ENCODE results near the gene DNAJC27.

DNAJC27 gene

GRCh38 chr2:24906466-24906865 is 65.3 kb downstream of the DNAJC27 start:
- no peak for DNase-seq (ENCODE audit: low spot score)

- no peak for DNase-seq (ENCODE audit: low spot score)
Observed at GRCh38 chr2:24903161-24904103, 68.3 kb downstream of the DNAJC27 start.

GRCh38 chr2:24899361-24899910 is 72.3 kb downstream of the DNAJC27 start:
- DNase-seq (ENCODE audit: low spot score) = no peak

DNA sequence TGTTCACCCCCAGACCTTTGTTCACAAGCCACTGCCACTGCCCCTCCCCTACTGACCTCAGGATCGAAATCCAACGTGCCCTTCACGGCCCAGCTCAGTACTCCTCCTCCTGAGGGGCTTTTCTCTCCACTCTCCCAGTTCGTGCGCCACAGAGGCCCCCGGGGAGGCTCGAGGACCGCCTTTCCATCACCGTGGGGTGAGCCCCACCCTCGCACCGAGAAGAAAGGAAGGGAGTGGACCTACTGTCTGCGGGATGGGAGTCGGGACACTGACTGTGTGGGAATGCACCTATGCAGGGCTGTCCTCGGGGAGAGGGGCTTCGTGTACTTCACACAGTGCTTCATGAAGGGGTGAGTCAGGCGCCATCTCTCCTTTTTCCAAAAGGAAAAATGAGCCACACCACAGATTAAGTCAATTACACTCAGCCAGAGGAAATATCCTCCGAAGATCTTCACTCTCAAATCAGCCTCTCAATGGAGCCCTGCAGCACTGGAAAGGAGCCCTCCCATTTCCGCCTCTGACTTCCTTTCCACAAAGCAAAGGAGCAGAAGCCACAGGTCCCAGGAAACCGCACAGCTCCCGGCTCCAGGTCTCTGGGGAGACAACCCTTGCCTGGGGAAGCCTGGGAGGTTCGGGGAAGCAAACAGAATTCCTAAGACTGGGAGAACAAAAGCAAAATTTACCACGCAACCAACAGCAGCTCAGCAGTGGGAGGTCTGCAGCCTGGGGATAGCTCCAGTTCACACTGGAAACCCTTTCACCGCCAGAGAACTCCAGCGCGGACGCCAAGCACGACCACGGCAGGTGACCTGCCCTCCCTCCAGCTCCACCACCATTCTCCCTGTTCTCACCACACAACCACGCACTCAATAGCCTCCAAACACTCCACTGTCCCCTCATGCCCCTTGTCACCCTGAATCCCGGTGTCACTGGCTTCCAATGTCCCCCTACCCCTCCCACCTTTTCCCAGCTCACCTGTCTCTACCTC is 73.3 kb downstream of the DNAJC27 start:
- no peak for DNase-seq (ENCODE audit: low spot score)

DNA sequence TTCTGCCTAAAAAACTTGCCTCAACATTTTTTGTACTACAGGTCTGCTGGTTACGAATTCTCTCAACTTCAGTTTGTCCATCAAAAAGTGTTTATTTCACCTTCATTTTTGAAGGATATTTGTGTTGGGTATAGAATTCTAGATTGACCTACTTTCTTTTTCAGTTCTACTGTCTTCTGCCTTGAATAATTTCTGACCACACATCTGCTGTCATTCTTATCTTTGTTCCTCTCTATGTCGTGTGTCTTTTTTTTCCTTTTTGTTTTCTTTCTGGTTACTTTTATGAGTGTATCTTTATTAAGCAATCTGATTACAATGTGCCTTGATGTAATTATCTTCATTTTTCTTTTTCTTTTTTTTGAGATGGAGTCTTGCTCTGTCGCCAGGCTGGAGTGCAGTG is 77.0 kb downstream of the DNAJC27 start:
- DNase-seq (ENCODE audit: low spot score) = no peak

- DNase-seq (ENCODE audit: low spot score) = no peak
Observed at GRCh38 chr2:24893934-24894333, 77.8 kb downstream of the DNAJC27 start.

Data from HuH-7.5 (cell line).